Omental fat pad (tissue), 4 donors: ENCODE measurements around the gene SLC22A5. TPM values are rescaled to one million over a fixed set of nuclear protein-coding genes. Genes with fewer than 3 reads are reported as not detected.

Experiments used
- ATAC-seq: fragments of 150-250 bp; one replicate; pipeline ENCODE4 v1.9.1; 2016; ENCODE audit warnings: mild to moderate bottlenecking, moderate library complexity; ENCODE audit not compliant: low FRiP score
- DNase-seq: peaks from one replicate; pipeline ENCODE4 v3.0.0-alpha.2; 2019; ENCODE audit warnings: low spot score
- CTCF ChIP-seq, 3 donors: fragments of 450-650 bp; IDR thresholded peaks; one replicate each; pipeline ENCODE4 v1.5.1; 2016 to 2017; ENCODE audit warnings: antibody characterized with exemption in 3 of 3, mild to moderate bottlenecking in 3 of 3, moderate library complexity in 2 of 3
- total RNA-seq, 4 donors: library from RNA; depleted of rRNA; stranded (reverse); fragments of >200 nt; gene quantifications; one replicate each; pipeline ENCODE4 v1.1.0, GENCODE V29; 2016

Gene SLC22A5
- total RNA-seq, 4 donors from 2014 or later: 7.6 to 38.7 (median 28.6) TPM

GRCh38 chr5:132428147-132428482 is 58.6 kb downstream of the SLC22A5 start:
- ATAC-seq (no peak), DNase-seq (no peak)
- no peak for TF ChIP-seq CTCF (IDR thresholded peaks at IDR 0.05)

DNA sequence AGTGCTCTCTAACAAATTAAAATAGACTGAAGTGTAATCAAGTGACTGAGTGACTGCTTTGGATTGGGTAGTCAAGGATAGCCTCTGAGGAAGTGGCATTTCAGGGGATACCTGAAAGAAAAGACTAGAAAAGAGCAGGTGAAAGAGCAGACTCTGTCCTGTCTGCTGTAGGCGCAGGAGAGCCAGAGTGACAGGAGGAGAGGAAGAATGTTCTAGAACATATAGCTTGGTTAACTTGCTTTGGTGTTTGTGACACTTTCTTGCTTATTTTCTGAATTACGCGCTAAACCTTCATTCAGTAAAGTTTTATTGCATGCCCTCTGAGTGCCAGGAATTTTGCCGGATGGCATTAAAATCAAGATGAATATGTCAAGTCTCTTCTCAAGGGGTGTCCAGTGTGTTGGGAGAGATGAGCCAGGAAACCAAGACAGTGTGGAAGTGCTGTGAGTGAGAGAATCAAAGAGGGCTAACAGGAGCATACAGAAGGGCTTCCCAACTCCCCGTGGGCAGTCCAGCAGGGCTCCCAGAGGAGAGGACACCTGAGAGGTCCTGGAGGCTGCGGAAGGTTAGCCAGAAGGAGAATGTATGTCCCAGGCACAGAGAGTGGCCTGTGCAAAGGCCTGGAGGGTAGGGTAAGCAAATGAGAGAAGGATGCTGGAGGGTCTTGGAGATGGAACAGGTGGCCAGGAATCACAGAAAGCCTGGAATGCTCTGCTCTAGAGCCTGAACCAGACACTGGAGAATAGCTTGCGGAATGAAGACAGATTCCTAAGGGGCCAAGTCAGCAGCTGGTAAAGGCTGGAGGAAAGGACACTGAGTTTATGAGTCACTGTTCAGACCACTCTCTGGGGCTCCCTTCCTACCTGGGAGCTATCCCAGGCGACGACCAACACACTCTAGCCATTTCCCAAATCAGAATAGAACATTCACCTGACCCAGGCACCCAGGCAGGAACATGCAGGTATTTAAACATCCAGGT is 59.3 kb downstream of the SLC22A5 start:
- ATAC-seq (peak; percentile 56), DNase-seq (no peak)
- no peak for TF ChIP-seq CTCF (IDR thresholded peaks at IDR 0.05)

DNA sequence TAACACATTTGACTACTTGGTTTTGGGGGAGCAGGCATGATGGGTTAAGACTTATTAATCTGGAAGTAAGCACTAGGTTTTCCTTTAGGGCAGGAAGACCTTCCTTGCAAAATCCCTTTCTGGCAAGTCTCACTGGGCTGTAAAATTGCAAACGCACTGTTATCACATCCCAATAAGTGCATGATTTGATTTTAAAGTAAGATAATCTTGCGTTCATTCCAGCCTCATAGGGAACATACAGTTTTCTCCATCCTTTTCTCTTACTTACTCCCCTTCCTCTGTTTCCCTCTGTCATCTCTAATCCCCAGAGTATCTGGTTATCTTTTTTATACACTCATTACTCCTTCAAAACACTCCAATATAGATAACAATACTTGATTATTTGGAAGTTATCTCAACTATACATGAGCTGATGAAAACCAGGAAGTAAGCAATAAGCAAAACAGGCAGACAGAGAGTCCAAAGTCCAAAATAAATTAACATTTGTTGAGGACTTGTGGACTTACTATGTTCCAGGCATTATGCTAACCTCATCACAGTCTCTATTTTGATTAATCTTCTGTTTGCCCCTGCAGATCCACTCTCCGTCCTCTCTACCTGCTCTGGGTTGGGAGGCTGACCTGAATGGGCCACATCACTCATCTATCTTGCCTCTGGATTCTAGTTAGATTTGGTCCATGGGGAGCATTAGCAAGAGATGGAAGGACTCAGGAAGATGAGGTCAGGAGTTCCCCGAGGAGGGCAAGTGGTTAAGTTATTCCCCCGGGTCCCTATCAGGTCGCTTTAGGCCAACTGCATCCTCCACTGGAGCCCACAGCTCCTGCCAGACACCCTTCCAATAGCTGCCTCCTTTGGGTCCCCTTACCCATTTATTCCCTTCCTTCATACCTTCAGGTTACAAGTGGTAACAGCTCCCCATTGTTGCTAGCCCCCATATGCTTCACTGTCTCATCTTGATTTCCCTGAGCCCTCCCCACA is 60.2 kb downstream of the SLC22A5 start:
- TF ChIP-seq CTCF (IDR thresholded peaks at IDR 0.05): no peak
- DNase-seq (no peak), ATAC-seq (no peak)

GRCh38 chr5:132430746-132431145 is 61.2 kb downstream of the SLC22A5 start:
- TF ChIP-seq CTCF (IDR thresholded peaks at IDR 0.05): no peak
- ATAC-seq: no peak
- DNase-seq: no peak

GRCh38 chr5:132431632-132432031 is 62.1 kb downstream of the SLC22A5 start:
- ATAC-seq (no peak), DNase-seq (no peak)
- no peak for TF ChIP-seq CTCF (IDR thresholded peaks at IDR 0.05)

DNA sequence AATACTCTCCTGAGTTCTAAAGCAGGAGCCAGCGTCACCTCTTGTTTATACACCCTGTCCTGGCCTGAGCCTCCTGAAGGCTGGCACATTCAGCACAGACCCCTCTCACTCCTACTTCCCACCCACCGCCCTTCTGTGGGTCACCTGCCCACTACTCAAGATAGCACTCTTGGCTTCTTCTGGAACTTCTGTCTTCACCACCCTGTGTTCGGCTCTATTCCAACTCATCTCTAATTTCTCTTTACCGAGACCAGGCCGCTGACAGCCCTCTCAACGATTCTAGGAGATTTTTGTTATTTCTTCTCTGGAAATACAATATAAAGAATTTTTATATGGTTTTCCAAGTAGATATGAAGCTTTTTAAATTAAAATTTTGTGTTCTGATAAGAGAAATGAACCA is 63.6 kb downstream of the SLC22A5 start:
- ATAC-seq: no peak
- no peak for DNase-seq
- TF ChIP-seq CTCF (IDR thresholded peaks at IDR 0.05): no peak
